Hematopoietic multipotent progenitor cell treated with erythropoietin and hydrocortisone succinate and interleukin-3 and kit ligand, for 6 days (in vitro differentiated cells): Measurements from ENCODE around the gene YBX1.
"Not testable (repeated sequence)": the region's sequence is repeated elsewhere in the genome, so short reads cannot be mapped to it uniquely, and the experiment has no call there.

Source experiments
- DNase-seq: peaks from one replicate; pipeline ENCODE4 v3.0.0-alpha.2; 2015

YBX1 gene

GRCh38 chr1:42751511-42752070 is 69.4 kb downstream of the YBX1 start:
- not testable (repeated sequence) for DNase-seq

GRCh38 chr1:42752284-42752683 is 70.1 kb downstream of the YBX1 start:
- DNase-seq, result no peak

- no peak for DNase-seq
Observed at GRCh38 chr1:42753070-42753469, 70.9 kb downstream of the YBX1 start.
